ENCODE data around the gene C1RL. TPM values are rescaled to one million over a fixed set of nuclear protein-coding genes. Genes with fewer than 3 reads are reported as not detected.

Gene C1RL
- total RNA-seq: 31.4 and 68.7 TPM in 2 replicates

GRCh38 chr12:7108796-7109571 is at the start of gene C1RL:
C1RL (minus strand) TSS chr12:7109214; CDS start chr12:7109180, 34 bp downstream.
- DNase-seq (ENCODE audit: low read depth): peak; percentile 84

GRCh38 chr12:7157391-7157790 is 48.4 kb upstream of the C1RL start:
- DNase-seq (ENCODE audit: low read depth): no peak

- DNase-seq (ENCODE audit: low read depth): no peak
Measured at GRCh38 chr12:7156259-7157197, 47.5 kb upstream of the C1RL start.

GRCh38 chr12:7155471-7156034 is 46.5 kb upstream of the C1RL start:
- DNase-seq (ENCODE audit: low read depth): peak; percentile 21

- no peak for DNase-seq (ENCODE audit: low read depth)
Measured at GRCh38 chr12:7154901-7155470, 46.0 kb upstream of the C1RL start.

- no peak for DNase-seq (ENCODE audit: low read depth)
Measured at GRCh38 chr12:7154042-7154441, 45.0 kb upstream of the C1RL start.

GRCh38 chr12:7152818-7153217 is 43.8 kb upstream of the C1RL start:
- no peak for DNase-seq (ENCODE audit: low read depth)

- DNase-seq (ENCODE audit: low read depth): no peak
Measured at GRCh38 chr12:7151532-7151931, 42.5 kb upstream of the C1RL start.

- no peak for DNase-seq (ENCODE audit: low read depth)
Measured at GRCh38 chr12:7150841-7151240, 41.8 kb upstream of the C1RL start.

- no peak for DNase-seq (ENCODE audit: low read depth)
Measured at GRCh38 chr12:7150356-7150755, 41.3 kb upstream of the C1RL start.

GRCh38 chr12:7146906-7147305 is 37.9 kb upstream of the C1RL start:
- DNase-seq (ENCODE audit: low read depth): no peak

GRCh38 chr12:7146228-7146627 is 37.2 kb upstream of the C1RL start:
- no peak for DNase-seq (ENCODE audit: low read depth)

GRCh38 chr12:7145671-7146070 is 36.7 kb upstream of the C1RL start:
- DNase-seq (ENCODE audit: low read depth): peak; percentile 30

GRCh38 chr12:7144414-7145120 is 35.6 kb upstream of the C1RL start:
- peak; percentile 39 for DNase-seq (ENCODE audit: low read depth)

GRCh38 chr12:7143564-7143963 is 34.5 kb upstream of the C1RL start:
- DNase-seq (ENCODE audit: low read depth): no peak

GRCh38 chr12:7142809-7143465 is 33.9 kb upstream of the C1RL start:
- DNase-seq (ENCODE audit: low read depth): no peak

GRCh38 chr12:7142056-7142644 is 33.1 kb upstream of the C1RL start:
- DNase-seq (ENCODE audit: low read depth): peak; percentile 28

GRCh38 chr12:7141351-7142005 is 32.5 kb upstream of the C1RL start:
- DNase-seq (ENCODE audit: low read depth): no peak

- no peak for DNase-seq (ENCODE audit: low read depth)
Measured at GRCh38 chr12:7139200-7139599, 30.2 kb upstream of the C1RL start.

- DNase-seq (ENCODE audit: low read depth): no peak
Measured at GRCh38 chr12:7137908-7138307, 28.9 kb upstream of the C1RL start.
